HCT116 (cell line): Measurements from ENCODE around the gene UBE2N. TPM values are rescaled to one million over a fixed set of nuclear protein-coding genes. Genes with fewer than 3 reads are reported as not detected.
"Not testable (repeated sequence)": the region's sequence is repeated elsewhere in the genome, so short reads cannot be mapped to it uniquely, and the experiment has no call there.

Source experiments
- ATAC-seq: fragments of 200-7000 bp; cut with Tn5 transposase; 2 replicates; pipeline ENCODE4 v1.9.1; 2020; ENCODE audit warnings: mild to moderate bottlenecking, moderate library complexity
- BruUV-seq: library from RNA; stranded (reverse); fragments of 400-500 nt; replicated peaks from 2 replicates; lab custom pipeline; 2021; lab: Mats Ljungman, UMichigan
- CTCF ChIA-PET: fragments of 300-600 bp; sonication (Branson Sonifier 250); formaldehyde crosslinking; loops from one replicate; lab custom pipeline; 2021; ENCODE audit warnings: antibody characterized with exemption; lab: Charles Lee
- POLR2A ChIA-PET: fragments of 300-600, 350-600 bp; sonication (Branson Sonifier 250); formaldehyde crosslinking; loops from one replicate; lab custom pipeline; 2021; ENCODE audit warnings: antibody characterized with exemption; lab: Charles Lee
- RAD21 ChIA-PET, 2 experiments: fragments of 300-600 bp; sonication (Branson Sonifier 250); formaldehyde crosslinking; loops; one replicate each; lab custom pipeline; 2023; ENCODE audit warnings: low total read pairs in 2 of 2; ENCODE audit not compliant: uncharacterized antibody in 2 of 2, unreplicated experiment in 2 of 2, low non-redundant PET in 1 of 2; lab: Charles Lee
- DNase-seq: peaks from one replicate; pipeline ENCODE4 v3.0.0-alpha.2; 2010; ENCODE audit warnings: low read depth, low spot score
- H2AFZ ChIP-seq: fragments of 200-600 bp; shearing (Covaris generic), sonication (generic); 2 replicates; pipeline ENCODE4 v1.6.1; 2017; ENCODE audit warnings: low read depth, mixed run types, mixed read lengths, antibody characterized with exemption, low read length; ENCODE audit not compliant: poor library complexity, severe bottlenecking
- H3K27ac ChIP-seq: 2 replicates; pipeline ENCODE4 v1.5.1; 2012; ENCODE audit warnings: low read depth, low read length
- H3K27me3 ChIP-seq: fragments of 200-600 bp; sonication (generic); 2 replicates; pipeline ENCODE4 v1.6.1; 2016; ENCODE audit warnings: mixed run types, low read length, mixed read lengths; ENCODE audit not compliant: insufficient read depth
- H3K36me3 ChIP-seq, 2 experiments: fragments of 200-500 bp in 1 of 2; fragments of 200-600 bp in 1 of 2; sonication (Bioruptor generic) in 1 of 2; sonication (generic) in 1 of 2; 2 replicates each; pipeline versions ENCODE4 v1.5.1 to v1.6.1; 2014 to 2016; ENCODE audit warnings: low read length in 2 of 2, inconsistent platforms in 1 of 2, mixed read lengths in 1 of 2, mixed run types in 1 of 2; ENCODE audit not compliant: insufficient read depth in 2 of 2, control insufficient read depth in 1 of 2
- H3K4me1 ChIP-seq, 2 experiments: fragments of 200-600 bp in 1 of 2; sonication (generic) in 1 of 2; 2 replicates each; pipeline versions ENCODE4 v1.5.1 to v1.6.1; 2012 to 2017; ENCODE audit warnings: low read length in 2 of 2, inconsistent platforms in 1 of 2, mild to moderate bottlenecking in 1 of 2, mixed read lengths in 1 of 2, mixed run types in 1 of 2, moderate library complexity in 1 of 2; ENCODE audit not compliant: insufficient read depth in 2 of 2, control insufficient read depth in 1 of 2
- H3K4me2 ChIP-seq: fragments of 200-600 bp; sonication (generic); 2 replicates; pipeline ENCODE4 v1.6.1; 2017; ENCODE audit warnings: mixed run types, low read length, mixed read lengths
- H3K4me3 ChIP-seq, 2 experiments: fragments of 200-600 bp in 1 of 2; sonication (generic) in 1 of 2; replicated peaks in 1 of 2; 2 replicates each; pipeline ENCODE4 v1.5.1; 2011 to 2016; ENCODE audit warnings: low read length in 2 of 2, control low read depth in 1 of 2, low read depth in 1 of 2, mild to moderate bottlenecking in 1 of 2, mixed read lengths in 1 of 2, mixed run types in 1 of 2
- H3K79me2 ChIP-seq: fragments of 200-600 bp; sonication (generic); 2 replicates; pipeline ENCODE4 v1.6.1; 2017; ENCODE audit warnings: mild to moderate bottlenecking, mixed run types, low read length, moderate library complexity, mixed read lengths; ENCODE audit not compliant: insufficient read depth
- H3K9ac ChIP-seq: fragments of 200-600 bp; sonication (generic); 2 replicates; pipeline ENCODE4 v1.6.1; 2016; ENCODE audit warnings: low read length, mixed read lengths
- H3K9me2 ChIP-seq: fragments of 200-600 bp; sonication (generic), shearing (Covaris generic); 2 replicates; pipeline ENCODE4 v1.6.1; 2017; ENCODE audit warnings: mixed run types, mild to moderate bottlenecking, moderate library complexity; ENCODE audit not compliant: insufficient read depth
- H3K9me3 ChIP-seq, 2 experiments: fragments of 200-500 bp in 1 of 2; fragments of 200-600 bp in 1 of 2; sonication (Bioruptor generic) in 1 of 2; sonication (generic) in 1 of 2; 2 replicates each; pipeline ENCODE4 v1.6.1; 2014 to 2017; ENCODE audit warnings: low read length in 2 of 2, mixed read lengths in 2 of 2, inconsistent platforms in 1 of 2, low read depth in 1 of 2, mild to moderate bottlenecking in 1 of 2, mixed run types in 1 of 2, moderate library complexity in 1 of 2; ENCODE audit not compliant: control insufficient read depth in 1 of 2, insufficient read depth in 1 of 2
- H4K20me1 ChIP-seq: fragments of 200-600 bp; sonication (generic), shearing (Covaris generic); 2 replicates; pipeline ENCODE4 v1.6.1; 2017; ENCODE audit warnings: mixed run types, mild to moderate bottlenecking, moderate library complexity; ENCODE audit not compliant: insufficient read depth
- CBX3 ChIP-seq: IDR thresholded peaks from 2 replicates; pipeline ENCODE4 v1.6.1; 2012; ENCODE audit warnings: low read depth
- CTCF ChIP-seq, 3 experiments: fragments of 200-600 bp in 1 of 3; sonication (generic) in 1 of 3; IDR thresholded peaks in 2 of 3; conservative IDR thresholded peaks in 1 of 3; 2 replicates each; pipeline ENCODE4 v1.5.1; 2012 to 2017; ENCODE audit warnings: low read depth in 2 of 3, low read length in 2 of 3, antibody characterized with exemption in 1 of 3, borderline replicate concordance in 1 of 3, control low read depth in 1 of 3, mild to moderate bottlenecking in 1 of 3, mixed read lengths in 1 of 3, mixed run types in 1 of 3, moderate library complexity in 1 of 3; ENCODE audit not compliant: insufficient read depth in 1 of 3
- EZH2phosphoT487 ChIP-seq: fragments of 200-600 bp; IDR thresholded peaks from 2 replicates; pipeline ENCODE4 v1.6.1; 2018; ENCODE audit warnings: antibody characterized with exemption, borderline replicate concordance
- FOSL1 ChIP-seq: IDR thresholded peaks from 2 replicates; pipeline ENCODE4 v1.6.1; 2012; ENCODE audit warnings: low read depth
- POLR2AphosphoS5 ChIP-seq: IDR thresholded peaks from 2 replicates; pipeline ENCODE4 v1.6.1; 2011; ENCODE audit warnings: mild to moderate bottlenecking, low read depth, low read length, moderate library complexity
- RAD21 ChIP-seq: IDR thresholded peaks from 2 replicates; pipeline ENCODE4 v1.6.1; 2012; ENCODE audit warnings: low read depth, mild to moderate bottlenecking
- REST ChIP-seq: IDR thresholded peaks from 2 replicates; pipeline ENCODE4 v1.6.1; 2012; ENCODE audit warnings: low read depth
- SIN3A ChIP-seq: IDR thresholded peaks from 2 replicates; pipeline ENCODE4 v1.6.1; 2012; ENCODE audit warnings: low read depth
- SRF ChIP-seq: IDR thresholded peaks from 2 replicates; pipeline ENCODE4 v1.6.1; 2012; ENCODE audit warnings: low read depth
- YY1 ChIP-seq: IDR thresholded peaks from 2 replicates; pipeline ENCODE4 v1.6.1; 2011; ENCODE audit warnings: low read length, low read depth, moderate library complexity, mild to moderate bottlenecking; ENCODE audit not compliant: insufficient replicate concordance; ENCODE audit errors: extremely low read depth
- ZFX ChIP-seq: fragments of 450-650 bp; IDR thresholded peaks from 2 replicates; pipeline ENCODE4 v1.6.1; 2017
- intact Hi-C: fragments of 100-400 bp; cut with micrococcal nuclease; formaldehyde crosslinking; loops from 2 replicates; pipeline ENCODE4 v1.10.0; 2022
- total RNA-seq: library from RNA; stranded (reverse); gene quantifications from one replicate; pipeline ENCODE4 v1.2.1, GENCODE V29; 2021; ENCODE audit not compliant: unreplicated experiment

Gene UBE2N
- total RNA-seq, 1 experiment from 2014 or later, result 140 TPM

- no peak for ATAC-seq
- Histone ChIP-seq H3K9me3 (no peaks in the 10 kb centered on the region), H3K36me3 (no peaks in the 10 kb centered on the region), H3K9ac (no peak overlapping the region), H3K27ac (no peak overlapping the region), H3K27me3 (no peaks in the 10 kb centered on the region), H3K4me2 (no peak overlapping the region), H2AFZ (no peak overlapping the region), H4K20me1 (peaks cover 45% of the 10 kb centered on the region; the same call in 1 of the 2 replicates), H3K9me2 (no peaks in the 10 kb centered on the region), H3K4me1 (peaks cover 7 to 14% of the 10 kb centered on the region in 2 experiments; a peak in 3 of 4 replicates), H3K79me2 (peaks cover 100% of the 10 kb centered on the region), H3K4me3 (no peak overlapping the region)
- intact Hi-C loops, result no loop called here
- CTCF ChIA-PET, result interaction anchor here (1.2 to 1.8 kb wide), 2 partner anchors 13 to 15 kb away, joined by 4 to 6 read pairs; no protein-coding TSS in a partner anchor
- POLR2A ChIA-PET, result no interaction called here
- RAD21 ChIA-PET, result no interaction called here
- no TSS peak for BruUV-seq
- no peak for DNase-seq
- no peak for TF ChIP-seq POLR2AphosphoS5
- no peak for TF ChIP-seq SRF
- TF ChIP-seq EZH2phosphoT487, result no peak
- no peak for TF ChIP-seq YY1
- no peak for TF ChIP-seq SIN3A
- TF ChIP-seq ZFX, result no peak
- TF ChIP-seq RAD21, result no peak
- TF ChIP-seq CTCF (IDR thresholded peaks at IDR 0.05 in 2 of 3, conservative IDR thresholded peaks at IDR 0.05 in 1 of 3; ENCODE audit: borderline replicate concordance in 1 of 3, insufficient read depth in 1 of 3, low read depth in 2 of 3, low read length in 2 of 3), result no peak
- no peak for TF ChIP-seq CBX3
- no peak for TF ChIP-seq REST
- no peak for TF ChIP-seq FOSL1
Measured at GRCh38 chr12:93434256-93434865, 7.4 kb downstream of the UBE2N start.

- H3K27me3 ChIP-seq, DNase-seq, POLR2A ChIA-PET, BruUV-seq, H3K27ac ChIP-seq, H3K4me3 ChIP-seq, H2AFZ ChIP-seq, H3K4me2 ChIP-seq, RAD21 ChIA-PET, H3K9me2 ChIP-seq, intact Hi-C loops, H3K9me3 ChIP-seq, ATAC-seq, H3K36me3 ChIP-seq, H3K9ac ChIP-seq: not testable (repeated sequence)
- H4K20me1 ChIP-seq, result peaks cover 37% of the 10 kb centered on the region; the same call in 1 of the 2 replicates
- H3K79me2 ChIP-seq, result peaks cover 100% of the 10 kb centered on the region
- CTCF ChIA-PET, result interaction anchor here (1.6 kb wide), 1 partner anchor 12 kb away, joined by 7 read pairs; no protein-coding TSS in a partner anchor
- H3K4me1 ChIP-seq, result peaks cover 5 to 10% of the 10 kb centered on the region in 2 experiments; a peak in 3 of 4 replicates
Measured at GRCh38 chr12:93432031-93432430, 9.7 kb downstream of the UBE2N start.
